Caco-2 (cell line): ENCODE results near the gene ACAA2. TPM values are rescaled to one million over a fixed set of nuclear protein-coding genes. Genes with fewer than 3 reads are reported as not detected.

Experiments used
- BruUV-seq: library from RNA; stranded (reverse); fragments of 400-500 nt; replicated peaks from 2 replicates; lab custom pipeline; 2021; lab: Mats Ljungman, UMichigan
- CTCF ChIA-PET: fragments of 300-600 bp; sonication (Branson Sonifier 250); formaldehyde crosslinking; loops from one replicate; lab custom pipeline; 2022; ENCODE audit warnings: antibody characterized with exemption; lab: Charles Lee
- POLR2A ChIA-PET: fragments of 300-600 bp; sonication (Branson Sonifier 250); formaldehyde crosslinking; loops from one replicate; lab custom pipeline; 2022; ENCODE audit warnings: antibody characterized with exemption; lab: Charles Lee
- DNase-seq, 2 experiments: peaks; one replicate each; pipeline versions ENCODE4 v3.0.0 to v3.0.0-alpha.2; 2020 to 2022
- H3K27me3 ChIP-seq: replicated peaks from 2 replicates; pipeline ENCODE4 v1.6.0; 2011; ENCODE audit warnings: low read length; ENCODE audit not compliant: control insufficient read depth, insufficient read depth
- H3K36me3 ChIP-seq: 2 replicates; pipeline ENCODE4 v1.5.1; 2011; ENCODE audit warnings: low read length; ENCODE audit not compliant: control insufficient read depth, insufficient read depth
- H3K4me1 ChIP-seq: fragments of 250-450 bp; sonication (Bioruptor Pico); 2 replicates; pipeline ENCODE4 v1.5.1; 2020; ENCODE audit warnings: mild to moderate bottlenecking
- H3K4me3 ChIP-seq: 2 replicates; pipeline ENCODE4 v1.5.1; 2011; ENCODE audit warnings: low read depth, mild to moderate bottlenecking, control low read depth, low read length
- H3K9me3 ChIP-seq: fragments of 250-450 bp; sonication (Bioruptor Pico); 2 replicates; pipeline ENCODE4 v1.5.1; 2020; ENCODE audit warnings: mild to moderate bottlenecking, moderate library complexity
- H3K27ac Mint-ChIP-seq: one replicate; pipeline ENCODE4 v1.8.0; 2022; ENCODE audit warnings: mixed read lengths; ENCODE audit not compliant: unreplicated experiment
- H3K27me3 Mint-ChIP-seq: one replicate; pipeline ENCODE4 v1.8.0; 2022; ENCODE audit warnings: mixed read lengths; ENCODE audit not compliant: insufficient read depth, unreplicated experiment
- H3K36me3 Mint-ChIP-seq: one replicate; pipeline ENCODE4 v1.8.0; 2022; ENCODE audit warnings: mild to moderate bottlenecking, mixed read lengths; ENCODE audit not compliant: insufficient read depth, unreplicated experiment
- H3K4me1 Mint-ChIP-seq: one replicate; pipeline ENCODE4 v1.8.0; 2022; ENCODE audit warnings: low read depth, mixed read lengths; ENCODE audit not compliant: unreplicated experiment
- H3K4me3 Mint-ChIP-seq: one replicate; pipeline ENCODE4 v1.8.0; 2022; ENCODE audit warnings: mild to moderate bottlenecking, moderate library complexity, mixed read lengths; ENCODE audit not compliant: unreplicated experiment
- H3K9me3 Mint-ChIP-seq: one replicate; pipeline ENCODE4 v1.8.0; 2022; ENCODE audit warnings: mixed read lengths; ENCODE audit not compliant: unreplicated experiment
- intact Hi-C: fragments of 100-400 bp; cut with micrococcal nuclease; formaldehyde crosslinking; loops from one replicate; pipeline ENCODE4 v1.10.0; 2022; ENCODE audit not compliant: unreplicated experiment
- total RNA-seq: library from RNA; stranded (reverse); gene quantifications from 2 replicates; pipeline ENCODE4 v1.2.3, GENCODE V29; 2022
- TF ChIP-seq, protein P1 (sequence below), 2 experiments: fragments of 200-600 bp in 1 of 2; IDR thresholded peaks; 1 replicate in 1 of 2; 2 replicates in 1 of 2; pipeline versions ENCODE4 v1.5.1 to v1.8.0; 2011 to 2022; ENCODE audit warnings: antibody characterized with exemption in 1 of 2, control low read depth in 1 of 2, inconsistent platforms in 1 of 2, low read depth in 1 of 2, low read length in 1 of 2, mild to moderate bottlenecking in 1 of 2, moderate library complexity in 1 of 2; ENCODE audit not compliant: insufficient read depth in 1 of 2, severe bottlenecking in 1 of 2, unreplicated experiment in 1 of 2

Gene ACAA2
- total RNA-seq, 1 experiment from 2014 or later, result 207 TPM

GRCh38 chr18:49857708-49858107 is 44.4 kb upstream of the ACAA2 start:
- no peaks in the 10 kb centered on the region for H3K36me3 ChIP-seq
- no peaks in the 10 kb centered on the region for H3K9me3 Mint-ChIP-seq
- no TSS peak for BruUV-seq

GRCh38 chr18:49856496-49856895 is 43.2 kb upstream of the ACAA2 start:
- Histone ChIP-seq H3K27me3 (no peaks in the 10 kb centered on the region), H3K4me3 (no peak overlapping the region), H3K4me1 (peaks cover 7% of the 10 kb centered on the region), H3K9me3 (no peaks in the 10 kb centered on the region), H3K36me3 (no peaks in the 10 kb centered on the region)
- ChIA-PET CTCF (no interaction called here), POLR2A (no interaction called here)
- Mint-ChIP-seq H3K27me3 (no peaks in the 10 kb centered on the region), H3K4me1 (peaks cover 5% of the 10 kb centered on the region), H3K4me3 (no peak overlapping the region), H3K9me3 (no peaks in the 10 kb centered on the region), H3K36me3 (peaks cover 12% of the 10 kb centered on the region), H3K27ac (no peak overlapping the region)
- BruUV-seq, result no TSS peak
- no peak for DNase-seq
- intact Hi-C loops, result loop anchor here (5.0 kb wide), 2 partner anchors 44 to 59 kb away; partner anchors contain the start of gene ACAA2
- TF ChIP-seq, protein P1, sequence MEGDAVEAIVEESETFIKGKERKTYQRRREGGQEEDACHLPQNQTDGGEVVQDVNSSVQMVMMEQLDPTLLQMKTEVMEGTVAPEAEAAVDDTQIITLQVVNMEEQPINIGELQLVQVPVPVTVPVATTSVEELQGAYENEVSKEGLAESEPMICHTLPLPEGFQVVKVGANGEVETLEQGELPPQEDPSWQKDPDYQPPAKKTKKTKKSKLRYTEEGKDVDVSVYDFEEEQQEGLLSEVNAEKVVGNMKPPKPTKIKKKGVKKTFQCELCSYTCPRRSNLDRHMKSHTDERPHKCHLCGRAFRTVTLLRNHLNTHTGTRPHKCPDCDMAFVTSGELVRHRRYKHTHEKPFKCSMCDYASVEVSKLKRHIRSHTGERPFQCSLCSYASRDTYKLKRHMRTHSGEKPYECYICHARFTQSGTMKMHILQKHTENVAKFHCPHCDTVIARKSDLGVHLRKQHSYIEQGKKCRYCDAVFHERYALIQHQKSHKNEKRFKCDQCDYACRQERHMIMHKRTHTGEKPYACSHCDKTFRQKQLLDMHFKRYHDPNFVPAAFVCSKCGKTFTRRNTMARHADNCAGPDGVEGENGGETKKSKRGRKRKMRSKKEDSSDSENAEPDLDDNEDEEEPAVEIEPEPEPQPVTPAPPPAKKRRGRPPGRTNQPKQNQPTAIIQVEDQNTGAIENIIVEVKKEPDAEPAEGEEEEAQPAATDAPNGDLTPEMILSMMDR (IDR thresholded peaks at IDR 0.05; ENCODE audit: insufficient read depth in 1 of 2, low read depth in 1 of 2, low read length in 1 of 2, severe bottlenecking in 1 of 2, unreplicated experiment in 1 of 2), result no peak

More at GRCh38 chr18:49857708-49858107, 44.4 kb upstream of the ACAA2 start:
- peaks cover 5% of the 10 kb centered on the region for H3K4me1 Mint-ChIP-seq
- DNase-seq, result no peak
- TF ChIP-seq, protein P1 (IDR thresholded peaks at IDR 0.05; ENCODE audit: insufficient read depth in 1 of 2, low read depth in 1 of 2, low read length in 1 of 2, severe bottlenecking in 1 of 2, unreplicated experiment in 1 of 2), result no peak
- ChIA-PET CTCF (interaction anchor here (1.4 kb wide), 1 partner anchor 46 kb away, joined by 8 read pairs; no protein-coding TSS in a partner anchor), POLR2A (no interaction called here)
- H3K4me1 ChIP-seq, result peaks cover 7% of the 10 kb centered on the region
- H3K27me3 ChIP-seq, result no peaks in the 10 kb centered on the region
- no peak overlapping the region for H3K4me3 ChIP-seq
- H3K27me3 Mint-ChIP-seq, result no peaks in the 10 kb centered on the region
- intact Hi-C loops, result loop anchor here (1.0 to 5.0 kb wide), 5 partner anchors 22 to 347 kb away; partner anchors contain the start of gene ACAA2
- H3K27ac Mint-ChIP-seq, result peak overlapping the region; percentile 79
- no peaks in the 10 kb centered on the region for H3K9me3 ChIP-seq
- no peak overlapping the region for H3K4me3 Mint-ChIP-seq
- peaks cover 7% of the 10 kb centered on the region for H3K36me3 Mint-ChIP-seq

DNA sequence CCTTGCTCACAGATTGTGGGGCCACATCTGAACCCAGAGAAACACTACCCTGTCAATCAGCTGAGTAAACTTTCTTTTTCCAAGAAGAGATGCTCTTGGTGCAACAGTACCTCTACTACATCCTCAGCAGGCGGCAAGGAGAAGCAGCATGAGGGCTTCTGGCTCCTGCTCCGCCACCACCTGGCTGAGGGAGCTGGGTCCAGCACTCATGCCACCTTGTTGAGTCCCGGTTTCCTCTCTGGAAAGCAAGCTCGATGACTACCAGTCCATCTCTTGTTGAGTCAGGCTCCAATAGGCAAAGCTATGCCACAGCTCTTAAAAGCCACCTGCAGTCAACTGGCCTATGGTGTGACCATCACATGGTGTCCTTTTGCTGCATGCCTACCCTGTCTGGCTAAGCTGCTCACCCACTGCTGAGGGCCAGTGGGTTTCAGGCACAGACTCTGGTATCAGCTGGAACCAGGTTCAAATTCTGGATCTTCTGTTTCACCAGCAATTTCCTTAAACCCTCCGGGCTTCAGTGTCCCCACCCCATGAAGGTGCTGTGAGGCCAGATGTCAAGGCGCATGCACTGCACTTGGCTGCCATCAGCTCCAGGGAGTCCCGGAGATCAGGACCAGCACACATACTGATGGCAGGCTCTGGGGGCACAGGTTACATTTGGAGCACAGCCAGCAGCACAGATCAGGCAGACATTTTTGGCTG is 42.5 kb upstream of the ACAA2 start:
- H3K9me3 Mint-ChIP-seq, result no peaks in the 10 kb centered on the region
- Histone ChIP-seq H3K9me3 (no peaks in the 10 kb centered on the region), H3K4me1 (peaks cover 7% of the 10 kb centered on the region), H3K27me3 (no peaks in the 10 kb centered on the region), H3K36me3 (no peaks in the 10 kb centered on the region), H3K4me3 (no peak overlapping the region)
- H3K4me1 Mint-ChIP-seq, result peaks cover 5% of the 10 kb centered on the region
- ChIA-PET POLR2A (no interaction called here), CTCF (no interaction called here)
- peaks cover 12% of the 10 kb centered on the region for H3K36me3 Mint-ChIP-seq
- no peak overlapping the region for H3K4me3 Mint-ChIP-seq
- DNase-seq, result no peak
- H3K27ac Mint-ChIP-seq, result no peak overlapping the region
- TF ChIP-seq, protein P1 (IDR thresholded peaks at IDR 0.05; ENCODE audit: insufficient read depth in 1 of 2, low read depth in 1 of 2, low read length in 1 of 2, severe bottlenecking in 1 of 2, unreplicated experiment in 1 of 2), result no peak
- H3K27me3 Mint-ChIP-seq, result no peaks in the 10 kb centered on the region
- intact Hi-C loops, result loop anchor here (5.0 kb wide), 2 partner anchors 44 to 59 kb away; partner anchors contain the start of gene ACAA2
- BruUV-seq, result no TSS peak
